ENCODE results near the gene NPDC1. TPM values are rescaled to one million over a fixed set of nuclear protein-coding genes. Genes with fewer than 3 reads are reported as not detected.

The NPDC1 gene
- polyA plus RNA-seq, 1 experiment, result 8.9 TPM

GRCh38 chr9:137021979-137022661, 23.9 kb downstream of the NPDC1 start:
- Histone ChIP-seq H3K27me3 (ENCODE audit: control insufficient read depth, insufficient read depth, low read length) (no peaks in the 10 kb centered on the region), H3K9me3 (ENCODE audit: control insufficient read depth, insufficient read depth, low read length) (peaks cover 22% of the 10 kb centered on the region; the same call in 1 of the 2 replicates), H3K4me3 (ENCODE audit: low read depth, low read length) (no peak overlapping the region), H3K27ac (ENCODE audit: low read depth, low read length) (no peak overlapping the region)
- DNase-seq (ENCODE audit: low read depth, low spot score), result no peak
- POLR2A ChIA-PET, result no interaction called here
- CTCF ChIA-PET, result interaction anchor here (1.2 kb wide), 1 partner anchor 13 kb away, joined by 4 read pairs; no protein-coding TSS in a partner anchor
- no peak for TF ChIP-seq CTCF (IDR thresholded peaks at IDR 0.05; ENCODE audit: low read depth, low read length)

- ChIA-PET CTCF (interaction anchor here (1.2 to 1.7 kb wide), 2 partner anchors 8 to 14 kb away, joined by 4 to 8 read pairs; no protein-coding TSS in a partner anchor), POLR2A (no interaction called here)
- no peak overlapping the region for H3K4me3 ChIP-seq (ENCODE audit: low read depth, low read length)
- H3K27ac ChIP-seq (ENCODE audit: low read depth, low read length), result no peak overlapping the region
- H3K9me3 ChIP-seq (ENCODE audit: control insufficient read depth, insufficient read depth, low read length), result peaks cover 27% of the 10 kb centered on the region; the same call in 1 of the 2 replicates
- TF ChIP-seq CTCF (IDR thresholded peaks at IDR 0.05; ENCODE audit: low read depth, low read length), result no peak
- DNase-seq (ENCODE audit: low read depth, low spot score), result no peak
- H3K27me3 ChIP-seq (ENCODE audit: control insufficient read depth, insufficient read depth, low read length), result no peaks in the 10 kb centered on the region
These were observed 24.4 kb downstream of the NPDC1 start for GRCh38 chr9:137021568-137021978.

DNA sequence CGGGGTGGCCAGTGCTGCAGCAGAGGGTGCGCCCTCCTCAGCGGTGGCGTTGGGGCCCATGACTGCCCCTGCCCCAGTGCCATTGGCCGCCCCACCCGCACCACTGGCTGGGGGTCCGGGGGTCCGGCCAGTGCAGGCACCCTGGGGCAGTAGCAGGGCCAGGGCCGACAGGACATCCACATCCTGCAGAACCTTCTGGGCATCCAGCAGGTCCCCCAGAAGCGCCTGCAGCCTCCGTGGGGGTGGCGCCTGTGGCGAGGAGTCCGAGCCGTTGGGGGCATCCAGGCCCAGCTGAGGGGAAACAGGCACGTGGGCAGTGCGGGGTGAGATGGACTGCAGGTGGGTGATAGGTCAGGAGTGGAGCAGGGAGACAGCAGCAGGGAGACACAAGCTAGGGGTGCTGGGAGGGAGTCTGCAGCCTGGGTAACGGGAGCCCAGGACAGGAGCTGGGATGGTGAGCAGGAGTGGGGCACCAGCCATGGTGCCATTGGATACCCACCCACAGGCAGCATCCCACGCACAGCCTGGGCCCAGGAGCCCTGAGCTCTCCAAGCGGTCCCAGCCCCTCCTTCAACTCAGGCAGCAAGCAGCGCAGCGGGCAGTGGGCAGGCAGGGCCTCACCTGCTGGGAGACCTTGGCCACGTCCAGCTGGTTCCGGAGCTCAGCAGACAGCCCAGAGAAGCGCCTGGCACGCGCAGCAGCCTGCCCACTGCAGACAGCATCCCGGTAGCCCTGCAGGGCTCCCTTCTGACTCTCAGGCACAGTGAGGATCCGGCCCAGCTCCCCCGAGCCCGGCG, 25.0 kb downstream of the NPDC1 start:
- Histone ChIP-seq H3K9me3 (ENCODE audit: control insufficient read depth, insufficient read depth, low read length) (peaks cover 33% of the 10 kb centered on the region), H3K4me3 (ENCODE audit: low read depth, low read length) (no peak overlapping the region), H3K27me3 (ENCODE audit: control insufficient read depth, insufficient read depth, low read length) (no peaks in the 10 kb centered on the region), H3K27ac (ENCODE audit: low read depth, low read length) (no peak overlapping the region)
- CTCF ChIA-PET, result interaction anchor here (1.2 to 1.7 kb wide), 2 partner anchors 9 to 14 kb away, joined by 4 to 8 read pairs; no protein-coding TSS in a partner anchor
- no peak for DNase-seq (ENCODE audit: low read depth, low spot score)
- POLR2A ChIA-PET, result no interaction called here
- no peak for TF ChIP-seq CTCF (IDR thresholded peaks at IDR 0.05; ENCODE audit: low read depth, low read length)

DNA sequence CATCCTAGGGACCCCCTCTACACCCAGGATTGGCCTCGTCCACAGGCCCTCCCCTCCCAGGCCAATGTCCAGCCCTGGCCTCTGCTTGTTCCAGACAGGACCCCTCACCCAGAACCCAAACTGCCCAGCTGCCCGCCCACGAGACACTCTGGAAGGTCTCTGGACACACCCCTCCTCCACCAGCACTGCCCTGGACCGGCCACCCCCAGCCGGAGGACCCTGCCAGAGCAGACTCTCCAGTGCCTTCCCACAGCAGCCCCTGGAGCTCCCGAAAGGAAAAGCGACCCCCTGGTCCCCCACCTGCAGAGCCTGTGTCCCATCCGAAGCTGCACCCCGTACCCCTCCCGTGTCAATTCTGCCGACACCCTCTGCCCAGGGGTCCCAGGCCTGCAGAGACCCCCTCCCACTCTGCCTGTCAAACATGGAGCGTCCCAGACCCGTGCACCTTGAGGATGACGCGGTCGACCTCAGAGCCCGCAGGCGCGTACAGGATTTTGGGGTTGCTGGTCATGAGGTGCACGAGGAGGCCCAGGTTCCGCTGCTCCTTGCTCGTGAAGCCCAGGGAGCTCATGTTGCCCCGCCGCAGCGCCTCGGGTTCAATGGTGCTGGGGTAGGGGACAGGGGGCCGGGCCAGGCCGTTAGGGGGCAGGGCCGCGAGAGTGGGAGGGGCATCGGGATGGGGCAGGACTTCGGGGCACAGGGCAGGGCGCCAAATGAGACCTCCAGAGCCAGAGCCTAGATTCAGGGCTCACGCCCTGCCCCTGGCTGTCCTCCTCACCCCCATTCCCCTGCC, 25.9 kb downstream of the NPDC1 start:
- Histone ChIP-seq H3K4me3 (ENCODE audit: low read depth, low read length) (no peak overlapping the region), H3K27ac (ENCODE audit: low read depth, low read length) (no peak overlapping the region), H3K9me3 (ENCODE audit: control insufficient read depth, insufficient read depth, low read length) (peaks cover 41% of the 10 kb centered on the region), H3K27me3 (ENCODE audit: control insufficient read depth, insufficient read depth, low read length) (no peaks in the 10 kb centered on the region)
- CTCF ChIA-PET, result interaction anchor here (0.6 to 1.7 kb wide), 3 partner anchors 10 to 72 kb away, joined by 3 to 8 read pairs (median 3); no protein-coding TSS in a partner anchor
- no peak for TF ChIP-seq CTCF (IDR thresholded peaks at IDR 0.05; ENCODE audit: low read depth, low read length)
- POLR2A ChIA-PET, result no interaction called here
- no peak for DNase-seq (ENCODE audit: low read depth, low spot score)
